NCI-H1092 (cell line): ENCODE measurements around the gene ZNF311.
A peak's percentile ranks its signal among the peaks of the same experiment; 100 is the strongest.

Experiments
- DNase-seq: peaks from one replicate; lab custom pipeline; 2025; lab: John Stamatoyannopoulos, UW

The ZNF311 gene

GRCh38 chr6:29005183-29005885, at the start of gene ZNF311:
Gene ZNF311 (minus strand): TSS chr6:29005315. CDS start chr6:29003954, 1,361 bp downstream.
- no peak for DNase-seq

- DNase-seq: no peak
Observed at GRCh38 chr6:29051680-29052079, 46.6 kb upstream of the ZNF311 start.

GRCh38 chr6:29045075-29045474, 40.0 kb upstream of the ZNF311 start, which contains the start of gene OR2W1:
Gene OR2W1 (minus strand): TSS chr6:29045175. CDS start chr6:29045175, 0 bp downstream.
- DNase-seq: no peak

GRCh38 chr6:29035951-29036350, 30.8 kb upstream of the ZNF311 start:
- DNase-seq: no peak

- DNase-seq: no peak
Observed at GRCh38 chr6:29028821-29029220, 23.7 kb upstream of the ZNF311 start.

- no peak for DNase-seq
Observed at GRCh38 chr6:29025927-29026585, 20.9 kb upstream of the ZNF311 start.

GRCh38 chr6:29021434-29021833, 16.3 kb upstream of the ZNF311 start:
- no peak for DNase-seq

GRCh38 chr6:29019629-29020028, 14.5 kb upstream of the ZNF311 start:
- DNase-seq: no peak

- DNase-seq: no peak
Observed at GRCh38 chr6:29017428-29017802, 12.3 kb upstream of the ZNF311 start.

GRCh38 chr6:29016559-29017427, 11.7 kb upstream of the ZNF311 start:
- DNase-seq: peak; percentile 4

- DNase-seq: no peak
Observed at GRCh38 chr6:29014729-29015608, 9.9 kb upstream of the ZNF311 start.

- DNase-seq: peak; percentile 34
Observed at GRCh38 chr6:29011276-29011734, 6.2 kb upstream of the ZNF311 start.

GRCh38 chr6:29009358-29009757, 4.2 kb upstream of the ZNF311 start:
- no peak for DNase-seq

GRCh38 chr6:29008089-29008488, 3.0 kb upstream of the ZNF311 start:
- no peak for DNase-seq

- DNase-seq: no peak
Observed at GRCh38 chr6:28996844-28997510, 8.1 kb downstream of the ZNF311 start.

- DNase-seq: no peak
Observed at GRCh38 chr6:28995093-28995650, 9.9 kb downstream of the ZNF311 start.

GRCh38 chr6:28988536-28989311, 16.4 kb downstream of the ZNF311 start:
- no peak for DNase-seq

GRCh38 chr6:28985462-28986164, 19.5 kb downstream of the ZNF311 start:
- DNase-seq: peak; percentile 70

GRCh38 chr6:28983838-28984237, 21.3 kb downstream of the ZNF311 start:
- DNase-seq: no peak
